ENCODE measurements around the gene TMEM258. TPM values are rescaled to one million over a fixed set of nuclear protein-coding genes. Genes with fewer than 3 reads are reported as not detected.

Gene TMEM258
- polyA plus RNA-seq, 2 of the 4 experiments (the other 2 are of a cell fraction) = 257 to 280 TPM

GRCh38 chr11:61791737-61792309 lies 576 bp downstream of the TMEM258 start:
- Histone ChIP-seq H3K4me2 (peak overlapping the region; percentile 76), H3K4me1 (peaks cover 22% of the 10 kb centered on the region; the same call in 1 of the 3 replicates), H3K27ac (peak overlapping the region; percentile 92 to 100), H3K4me3 (peak overlapping the region; percentile 56), H3K9me3 (no peaks in the 10 kb centered on the region)
- POLR2A ChIA-PET = interaction anchor here (0.6 to 2.5 kb wide), 4 partner anchors 9 to 312 kb away, joined by 3 to 17 read pairs (median 5); no protein-coding TSS in a partner anchor
- peak; percentile 58 to 61 for ATAC-seq
- WGBS (ENCODE audit: missing lambda C conversion rate) = 9% methylated on average over 14 of the region's 14 CpGs
- TF ChIP-seq POLR2AphosphoS2 (conservative IDR thresholded peaks at IDR 0.05; ENCODE audit: low read length) (no peak; the same call in 1 of the 2 replicates), POLR2A (IDR thresholded peaks at IDR 0.05; ENCODE audit: low read length) (peak; percentile 8; the same call in 1 of the 2 replicates), MYC (IDR thresholded peaks at IDR 0.05; ENCODE audit: borderline replicate concordance, low read length) (peak; percentile 68; the same call in 1 of the 2 replicates), HEYL (CRISPR knock-in tag; IDR thresholded peaks at IDR 0.05) (no peak), KDM5A (IDR thresholded peaks at IDR 0.05) (no peak), EHF (CRISPR knock-in tag; IDR thresholded peaks at IDR 0.05) (no peak; the same call in 1 of the 2 replicates), HMGXB4 (CRISPR knock-in tag; IDR thresholded peaks at IDR 0.05; ENCODE audit: borderline replicate concordance) (no peak), REST (IDR thresholded peaks at IDR 0.05) (no peak), PHF8 (IDR thresholded peaks at IDR 0.05; ENCODE audit: borderline replicate concordance, low read depth) (no peak)
- CTCF ChIA-PET = interaction anchor here (0.6 to 10.3 kb wide), 11 partner anchors 9 to 290 kb away, joined by 3 to 147 read pairs (median 5); partner anchors contain the start of genes FADS1 and MYRF
- no peak for FAIRE-seq
- peak; percentile 80 to 82 for DNase-seq (ENCODE audit: low read depth in 1 of 2, low spot score in 1 of 2)

DNA sequence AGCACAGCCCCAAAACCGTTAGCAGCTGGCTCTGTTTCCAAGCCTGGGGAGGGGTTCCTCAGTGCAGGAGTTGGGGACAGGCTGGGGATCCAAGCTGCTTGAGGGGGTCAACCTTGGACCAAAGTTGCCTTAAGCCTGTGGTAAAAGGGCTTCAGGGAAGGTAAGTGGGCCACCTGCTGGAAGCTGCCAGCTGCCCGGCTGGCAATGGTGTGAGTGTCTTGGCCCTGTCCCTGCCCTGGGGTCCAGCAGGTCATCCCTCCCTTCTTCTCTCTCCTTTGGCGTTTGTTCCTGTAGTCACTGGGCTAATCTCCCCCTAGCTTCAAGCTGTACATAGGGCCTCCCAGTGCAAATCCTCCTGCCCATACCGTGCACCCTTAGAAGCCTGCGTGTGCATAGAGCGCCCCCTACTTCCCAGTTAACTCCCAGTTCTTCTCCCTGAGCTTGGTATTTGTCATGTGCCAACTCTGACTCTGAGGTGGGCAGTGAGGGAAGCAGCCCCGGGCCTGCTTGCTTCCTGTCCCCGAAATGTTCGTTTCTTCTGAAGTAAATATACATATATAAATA lies 4.4 kb downstream of the TMEM258 start:
- FAIRE-seq (no peak), ATAC-seq (peak; percentile 21 to 64; a peak in 3 of 6 replicates), DNase-seq (ENCODE audit: low read depth in 1 of 2, low spot score in 1 of 2) (peak; percentile 84 to 85)
- no peak overlapping the region for H3K4me3 ChIP-seq
- no peak overlapping the region for H3K4me2 ChIP-seq
- TF ChIP-seq SMC3 (IDR thresholded peaks at IDR 0.05) = peak; percentile 47
- TF ChIP-seq RAD21 (conservative IDR thresholded peaks at IDR 0.05 in 1 of 2, IDR thresholded peaks at IDR 0.05 in 1 of 2) = peak; percentile 68 to 73
- 0 out of 2 replicates have a peak, but pooled peaks have one; percentile 36 for TF ChIP-seq POLR2AphosphoS2 (conservative IDR thresholded peaks at IDR 0.05; ENCODE audit: low read length)
- no peak for TF ChIP-seq ZNF302 (CRISPR knock-in tag; IDR thresholded peaks at IDR 0.05)
- TF ChIP-seq CTCF (IDR thresholded peaks at IDR 0.05) = peak; percentile 91
- 0 out of 2 replicates have a peak, but pooled peaks have one; percentile 6 for TF ChIP-seq ZC3H11A (IDR thresholded peaks at IDR 0.05)
- TF ChIP-seq CBX2 (IDR thresholded peaks at IDR 0.05; ENCODE audit: borderline replicate concordance, low read depth) = no peak
- H3K4me1 ChIP-seq = peaks cover 6% of the 10 kb centered on the region; the same call in 1 of the 3 replicates
- no peak overlapping the region for H3K27ac ChIP-seq
- ChIA-PET POLR2A (no interaction called here), CTCF (interaction anchor here (0.6 to 10.3 kb wide), 34 partner anchors 8 to 384 kb away, joined by 3 to 147 read pairs (median 4); no protein-coding TSS in a partner anchor)
- no peaks in the 10 kb centered on the region for H3K9me3 ChIP-seq
- WGBS (ENCODE audit: missing lambda C conversion rate) = 20% methylated on average over 8 of the region's 9 CpGs

All from A549 (cell line).